Measurements from ENCODE around the gene SPIRE1. TPM values are rescaled to one million over a fixed set of nuclear protein-coding genes. Genes with fewer than 3 reads are reported as not detected.

SPIRE1 gene
- total and polyA plus RNA-seq, 2 of the 4 experiments (the other 2 are of a cell fraction): 11.6 to 31.4 TPM

- DNase-seq: no peak
- H3K9ac ChIP-seq (ENCODE audit: low read depth, low read length): no peak overlapping the region
- peaks cover 3% of the 10 kb centered on the region for H3K9me3 ChIP-seq (ENCODE audit: control insufficient read depth, insufficient read depth, low read length)
- 100% methylated on average over 1 of the region's 2 CpGs; no CpG with 5 or more reads in 1 of the 2 experiments for WGBS, 2 experiments (ENCODE audit: extremely low coverage in 2 of 2, insufficient read length in 1 of 2)
- ATAC-seq (ENCODE audit: low read depth): no peak
- no peak overlapping the region for H2AK5ac ChIP-seq (ENCODE audit: low read depth, low read length)
- no peak overlapping the region for H3K23ac ChIP-seq (ENCODE audit: low read depth, low read length)
- BruUV-seq (replicated peaks): no TSS peak
- no peaks in the 10 kb centered on the region; the same call in 1 of the 2 replicates for H3K4me1 ChIP-seq (ENCODE audit: control insufficient read depth, insufficient read depth, low read length)
- peaks cover 15% of the 10 kb centered on the region; the same call in 1 of the 2 replicates for H4K20me1 ChIP-seq (ENCODE audit: insufficient read depth, low read length)
- no peak overlapping the region for H3K4ac ChIP-seq (ENCODE audit: low read depth, low read length)
- no peak overlapping the region for H4K91ac ChIP-seq (ENCODE audit: insufficient read depth, low read depth, low read length)
- H2AFZ ChIP-seq (replicated peaks; ENCODE audit: low read length, poor library complexity): no peak overlapping the region
- dilution Hi-C loops (cut with HindIII; ENCODE audit: low sequenced_read_pairs, unreplicated experiment) (no loop called here), in situ Hi-C loops (cut with MboI; ENCODE audit: low sequenced_read_pairs) (no loop called here), intact Hi-C loops (cut with micrococcal nuclease) (no loop called here)
- H2BK20ac ChIP-seq (ENCODE audit: low read depth, low read length): no peak overlapping the region
- H4K5ac ChIP-seq (ENCODE audit: low read depth, low read length): no peak overlapping the region
- no peak overlapping the region for H2BK120ac ChIP-seq (ENCODE audit: low read depth, low read length)
- no peak overlapping the region for H3K18ac ChIP-seq (ENCODE audit: low read depth, low read length)
- peaks cover 11 to 28% of the 10 kb centered on the region in 2 experiments for H3K79me1 ChIP-seq (ENCODE audit: low read depth in 1 of 2, low read length in 2 of 2)
- peaks cover 7% of the 10 kb centered on the region; the same call in 1 of the 2 replicates for H3K9me1 ChIP-seq (ENCODE audit: insufficient read depth, low read length)
- no peak overlapping the region for H2AK9ac ChIP-seq (replicated peaks; ENCODE audit: low read depth, low read length, poor library complexity)
- no peaks in the 10 kb centered on the region for H3K36me3 ChIP-seq (ENCODE audit: control insufficient read depth, insufficient read depth, low read length)
- no peak overlapping the region for H4K8ac ChIP-seq (ENCODE audit: low read depth in 2 of 2, low read length in 2 of 2)
- H3K4me2 ChIP-seq (ENCODE audit: low read depth, low read length): no peak overlapping the region
- no peak overlapping the region for H2BK15ac ChIP-seq (ENCODE audit: low read depth, low read length)
- H3K56ac ChIP-seq (ENCODE audit: extremely low read depth, insufficient read depth, low read length): no peak overlapping the region
- ChIA-PET POLR2A (ENCODE audit: unreplicated experiment) (interaction anchor here (0.5 kb wide), 1 partner anchor 11 kb away, joined by 4 read pairs; no protein-coding TSS in a partner anchor), CTCF (no interaction called here)
- H3K27me3 ChIP-seq (ENCODE audit: control insufficient read depth, insufficient read depth, low read length): no peaks in the 10 kb centered on the region
- H3K14ac ChIP-seq (replicated peaks; ENCODE audit: low read depth, low read length): no peak overlapping the region
- H3K27ac ChIP-seq (ENCODE audit: insufficient read depth, low read length): no peak overlapping the region
- no peak for TF ChIP-seq RCOR1 (IDR thresholded peaks at IDR 0.05; ENCODE audit: insufficient replicate concordance, low read length)
- no peak for TF ChIP-seq FOS (IDR thresholded peaks at IDR 0.05; ENCODE audit: low read depth, low read length)
- no peak for TF ChIP-seq RFX5 (IDR thresholded peaks at IDR 0.05; ENCODE audit: low read depth, low read length)
- TF ChIP-seq MXI1 (IDR thresholded peaks at IDR 0.05; ENCODE audit: borderline replicate concordance, low read depth, low read length): no peak
- TF ChIP-seq MAZ (IDR thresholded peaks at IDR 0.05; ENCODE audit: borderline replicate concordance, low read depth, low read length): no peak
- TF ChIP-seq CTCF (conservative IDR thresholded peaks at IDR 0.05; ENCODE audit: low read depth, low read length): no peak
- no peak for TF ChIP-seq MAFK (IDR thresholded peaks at IDR 0.05; ENCODE audit: low read depth, low read length)
- TF ChIP-seq BHLHE40 (IDR thresholded peaks at IDR 0.05; ENCODE audit: low read depth, low read length): no peak
- TF ChIP-seq POLR2A (IDR thresholded peaks at IDR 0.05; ENCODE audit: low read depth, low read length): no peak
- TF ChIP-seq CHD1 (IDR thresholded peaks at IDR 0.05; ENCODE audit: low read depth, low read length): no peak
- no peak overlapping the region for H2BK5ac ChIP-seq (ENCODE audit: low read depth, low read length, poor library complexity, severe bottlenecking)
- no peak overlapping the region for H3K4me3 ChIP-seq (ENCODE audit: insufficient read depth, low read depth, low read length)
Measured at GRCh38 chr18:12554796-12555388, 103.0 kb downstream of the SPIRE1 start.

Measured in IMR-90 (cell line).